Measurements from ENCODE around the gene PKD1.
"Not testable (repeated sequence)": the region's sequence is repeated elsewhere in the genome, so short reads cannot be mapped to it uniquely, and the experiment has no call there.

PKD1 gene

GRCh38 chr16:2110332-2111008 is 25.2 kb downstream of the PKD1 start:
- not testable (repeated sequence) for DNase-seq (ENCODE audit: low read depth in 1 of 2, low spot score in 1 of 2)

DNA sequence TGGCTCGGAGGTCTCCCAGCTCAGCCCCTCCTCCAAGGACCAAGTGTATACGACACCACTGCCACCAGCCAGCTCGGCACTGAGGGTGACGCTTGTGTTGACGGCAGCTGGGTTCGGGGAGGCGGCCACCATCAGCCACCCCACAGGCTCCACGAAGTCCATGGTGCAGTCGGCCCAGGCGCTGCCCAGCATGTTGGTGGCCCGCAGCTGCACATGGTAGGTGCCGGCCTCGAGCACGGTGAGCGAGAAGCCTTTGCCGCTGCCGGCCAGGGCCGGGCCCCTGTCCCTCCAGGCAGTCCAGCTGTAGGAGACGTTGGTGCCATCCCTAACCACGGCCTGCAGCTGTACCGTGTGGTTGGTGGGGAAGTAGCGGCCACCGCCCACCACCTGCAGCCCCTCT is 25.8 kb downstream of the PKD1 start:
- DNase-seq (ENCODE audit: low read depth in 1 of 2, low spot score in 1 of 2) = not testable (repeated sequence)

- DNase-seq (ENCODE audit: low read depth in 1 of 2, low spot score in 1 of 2) = not testable (repeated sequence)
Measured at GRCh38 chr16:2109271-2109580, 26.5 kb downstream of the PKD1 start.

- not testable (repeated sequence) for DNase-seq (ENCODE audit: low read depth in 1 of 2, low spot score in 1 of 2)
Measured at GRCh38 chr16:2108446-2109270, 27.0 kb downstream of the PKD1 start.

DNA sequence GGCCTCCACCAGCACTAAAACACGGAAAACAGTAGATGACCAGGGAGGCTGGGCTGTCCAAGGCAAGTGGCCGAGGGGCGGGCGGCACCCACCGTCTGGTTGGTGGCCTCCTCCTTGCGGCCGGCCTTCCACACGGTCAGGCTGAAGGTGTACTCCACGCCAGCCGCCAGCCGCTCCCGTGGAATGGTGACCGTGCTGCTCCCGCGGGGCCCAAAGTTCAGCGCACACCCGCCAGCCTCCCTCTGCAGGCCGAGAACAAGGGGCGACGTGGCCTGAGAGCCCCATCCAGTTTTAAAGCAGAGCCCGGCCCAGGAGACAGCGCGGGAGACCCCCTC is 27.9 kb downstream of the PKD1 start:
- not testable (repeated sequence) for DNase-seq (ENCODE audit: low read depth in 1 of 2, low spot score in 1 of 2)

DNA sequence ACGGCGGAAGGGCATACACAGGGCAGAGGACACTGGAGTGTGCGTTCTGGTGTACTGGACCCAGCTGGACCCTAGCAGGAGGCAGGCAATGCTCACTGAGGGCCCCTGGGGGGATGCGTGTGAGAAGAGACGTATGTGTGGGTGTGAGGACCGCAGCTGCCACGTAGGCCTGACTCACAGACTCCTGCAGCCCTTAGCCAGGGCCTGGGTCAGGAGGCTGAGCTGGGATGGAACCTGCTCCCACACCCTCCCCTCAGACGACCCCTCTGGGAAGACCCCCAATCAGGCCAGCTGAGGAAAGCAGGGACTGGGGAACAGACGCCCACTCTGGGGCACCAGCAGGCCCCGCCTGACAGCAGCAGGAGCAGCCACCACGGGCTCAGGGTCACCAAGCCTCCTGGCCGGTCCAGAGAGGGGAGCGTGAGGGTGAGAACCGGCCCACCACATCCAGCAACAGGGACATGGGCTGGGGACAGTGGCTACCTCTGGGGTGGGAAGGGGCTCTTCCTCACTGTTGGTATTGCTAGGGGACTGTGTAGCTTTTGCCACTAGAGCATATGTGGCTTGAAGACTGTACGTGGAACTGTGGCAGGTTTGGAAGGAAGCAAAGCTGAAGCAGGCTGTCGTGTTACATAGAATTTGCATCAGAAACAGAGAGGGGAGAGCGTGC is 28.4 kb downstream of the PKD1 start:
- not testable (repeated sequence) for DNase-seq (ENCODE audit: low read depth in 1 of 2, low spot score in 1 of 2)

DNA sequence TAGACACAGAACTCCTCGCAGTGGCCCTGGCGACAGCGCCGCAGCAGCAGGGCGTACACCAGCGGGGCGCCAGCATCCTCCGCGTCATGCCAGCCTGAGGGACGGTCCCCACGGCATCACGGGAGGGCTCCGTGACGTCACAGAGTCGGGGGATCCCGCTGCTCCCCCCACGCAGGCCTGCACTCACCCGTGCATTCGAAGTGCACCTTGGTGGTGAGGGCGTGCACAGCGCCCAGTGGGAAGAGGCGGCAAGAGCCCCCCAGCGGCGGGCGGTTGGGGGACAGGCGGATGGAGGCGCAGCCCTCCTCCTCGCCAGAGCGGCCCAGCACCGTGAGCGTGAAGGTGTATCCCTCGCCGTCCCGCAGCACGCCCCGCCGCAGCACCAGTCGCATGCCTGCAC is 29.5 kb downstream of the PKD1 start:
- DNase-seq (ENCODE audit: low read depth in 1 of 2, low spot score in 1 of 2) = not testable (repeated sequence)

DNA sequence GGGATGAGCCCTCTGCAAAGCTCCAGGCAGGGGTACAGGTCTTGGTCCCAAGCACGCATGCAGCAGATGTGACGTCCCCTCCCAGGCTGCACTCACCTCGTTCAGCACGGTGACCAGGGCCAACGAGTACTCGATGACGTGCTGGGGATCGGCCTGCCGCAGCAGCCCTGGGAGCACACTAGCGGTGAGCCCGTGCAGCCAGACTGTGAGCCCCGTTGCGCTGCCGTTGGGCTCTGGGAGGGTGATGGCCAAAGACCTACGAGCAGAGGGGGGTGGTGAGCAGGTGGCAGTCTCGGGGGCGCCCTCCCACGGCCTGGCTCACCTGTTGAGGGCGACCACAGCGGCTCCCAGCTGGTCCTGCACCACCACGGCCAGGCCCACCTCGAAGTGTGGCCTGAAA is 29.9 kb downstream of the PKD1 start:
- DNase-seq (ENCODE audit: low read depth in 1 of 2, low spot score in 1 of 2) = not testable (repeated sequence)

GRCh38 chr16:2105291-2105690 is 30.4 kb downstream of the PKD1 start:
- DNase-seq (ENCODE audit: low read depth in 1 of 2, low spot score in 1 of 2) = not testable (repeated sequence)

- DNase-seq (ENCODE audit: low read depth in 1 of 2, low spot score in 1 of 2) = not testable (repeated sequence)
Measured at GRCh38 chr16:2104464-2104863, 31.2 kb downstream of the PKD1 start.

DNA sequence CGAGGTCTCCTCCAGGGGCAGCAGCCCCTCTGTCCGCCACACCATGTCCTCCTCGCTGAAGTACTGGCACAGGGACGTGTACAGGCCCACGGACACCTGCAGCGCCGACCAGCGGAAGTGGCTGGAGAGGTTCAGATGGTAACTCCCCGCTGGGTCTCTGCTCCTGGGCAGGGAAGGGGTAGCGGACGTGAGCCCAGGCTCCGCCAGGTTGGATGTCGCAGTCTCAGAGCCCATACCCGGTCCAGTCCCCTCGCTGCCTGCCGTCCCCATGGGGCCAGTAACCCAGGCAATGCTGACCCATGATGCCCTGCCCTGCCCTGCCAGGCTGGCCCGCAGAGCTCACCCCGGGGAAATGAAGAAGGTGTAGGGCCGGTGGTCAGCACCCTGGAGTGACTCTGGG is 33.2 kb downstream of the PKD1 start:
- DNase-seq (ENCODE audit: low read depth in 1 of 2, low spot score in 1 of 2) = no peak

- DNase-seq (ENCODE audit: low read depth in 1 of 2, low spot score in 1 of 2) = not testable (repeated sequence)
Measured at GRCh38 chr16:2101581-2101980, 34.1 kb downstream of the PKD1 start.

- not testable (repeated sequence) for DNase-seq (ENCODE audit: low read depth in 1 of 2, low spot score in 1 of 2)
Measured at GRCh38 chr16:2097689-2098088, 38.0 kb downstream of the PKD1 start.

GRCh38 chr16:2096853-2097595 is 38.7 kb downstream of the PKD1 start:
- DNase-seq (ENCODE audit: low read depth in 1 of 2, low spot score in 1 of 2) = no peak

DNA sequence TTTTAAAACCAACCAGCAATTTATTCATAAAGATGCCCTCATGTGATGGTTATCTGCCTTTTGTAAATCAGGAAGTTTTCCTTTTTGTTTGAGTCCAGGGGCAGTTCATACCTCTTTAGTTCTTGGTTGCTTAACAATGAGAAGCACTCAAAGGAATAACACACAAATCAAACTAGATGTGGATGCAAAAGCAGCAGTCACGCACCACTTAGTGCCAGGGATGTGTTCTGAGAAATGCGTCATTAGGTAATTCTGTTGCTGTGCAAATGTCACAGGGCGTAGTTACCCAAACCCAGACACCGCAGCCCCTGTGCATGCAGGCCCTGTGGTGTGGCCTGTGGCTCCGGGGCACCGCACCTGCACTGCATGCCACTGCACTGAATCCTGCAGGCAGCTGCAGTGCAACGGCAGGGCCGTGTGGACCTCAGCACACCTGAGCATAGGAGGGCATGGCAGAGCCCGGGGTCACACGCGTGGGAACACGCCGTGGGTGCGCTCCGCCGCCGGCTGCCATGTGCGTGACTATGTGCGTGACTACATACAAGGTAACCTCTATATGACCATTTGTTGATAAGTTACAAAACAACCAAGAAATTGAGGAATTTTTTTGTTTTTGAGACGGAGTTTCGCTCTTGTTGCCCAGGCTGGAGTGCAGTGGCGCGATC is 39.6 kb downstream of the PKD1 start:
- no peak for DNase-seq (ENCODE audit: low read depth in 1 of 2, low spot score in 1 of 2)

- DNase-seq (ENCODE audit: low read depth in 1 of 2, low spot score in 1 of 2) = no peak
Measured at GRCh38 chr16:2095315-2095853, 40.3 kb downstream of the PKD1 start.

- DNase-seq (ENCODE audit: low read depth in 1 of 2, low spot score in 1 of 2) = no peak
Measured at GRCh38 chr16:2093793-2094192, 41.9 kb downstream of the PKD1 start.

DNA sequence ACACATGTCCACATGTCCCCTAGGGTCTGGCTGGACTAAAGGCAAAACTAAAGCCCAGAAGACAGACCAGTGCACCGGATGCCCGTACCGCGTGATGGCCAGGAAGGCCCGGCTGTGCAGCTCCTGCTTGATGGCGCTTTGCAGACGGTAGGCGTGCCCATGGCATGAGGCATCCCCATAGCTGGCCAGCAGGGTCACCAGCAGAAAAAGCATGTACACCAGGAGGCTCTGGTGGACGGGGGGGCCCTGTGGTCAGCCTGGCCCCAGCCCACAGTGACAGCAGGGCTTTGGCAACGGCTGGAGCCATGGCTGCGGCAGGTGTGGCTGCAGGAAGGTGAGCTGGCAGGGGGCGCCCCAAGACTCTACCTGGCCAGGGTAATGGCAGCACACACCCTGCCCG is 42.8 kb downstream of the PKD1 start:
- no peak for DNase-seq (ENCODE audit: low read depth in 1 of 2, low spot score in 1 of 2)

DNA sequence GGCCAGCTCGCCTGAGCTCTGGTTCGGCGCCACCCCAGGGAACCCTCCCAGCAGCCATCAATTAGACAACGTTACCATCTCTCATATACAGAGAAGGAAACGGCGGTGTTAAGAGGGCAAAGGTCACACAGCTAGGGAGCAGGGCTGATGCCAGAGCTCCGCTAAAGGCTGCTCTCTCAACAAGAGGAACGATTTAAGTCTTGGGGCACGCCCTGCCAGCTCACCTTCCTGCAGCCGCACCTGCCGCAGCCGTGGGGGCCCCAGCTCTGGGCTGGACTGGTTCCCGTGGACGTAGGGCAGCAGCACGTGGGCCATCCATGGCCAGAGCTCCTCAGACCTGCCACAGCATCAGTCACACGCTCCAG is 43.5 kb downstream of the PKD1 start:
- no peak for DNase-seq (ENCODE audit: low read depth in 1 of 2, low spot score in 1 of 2)

DNA sequence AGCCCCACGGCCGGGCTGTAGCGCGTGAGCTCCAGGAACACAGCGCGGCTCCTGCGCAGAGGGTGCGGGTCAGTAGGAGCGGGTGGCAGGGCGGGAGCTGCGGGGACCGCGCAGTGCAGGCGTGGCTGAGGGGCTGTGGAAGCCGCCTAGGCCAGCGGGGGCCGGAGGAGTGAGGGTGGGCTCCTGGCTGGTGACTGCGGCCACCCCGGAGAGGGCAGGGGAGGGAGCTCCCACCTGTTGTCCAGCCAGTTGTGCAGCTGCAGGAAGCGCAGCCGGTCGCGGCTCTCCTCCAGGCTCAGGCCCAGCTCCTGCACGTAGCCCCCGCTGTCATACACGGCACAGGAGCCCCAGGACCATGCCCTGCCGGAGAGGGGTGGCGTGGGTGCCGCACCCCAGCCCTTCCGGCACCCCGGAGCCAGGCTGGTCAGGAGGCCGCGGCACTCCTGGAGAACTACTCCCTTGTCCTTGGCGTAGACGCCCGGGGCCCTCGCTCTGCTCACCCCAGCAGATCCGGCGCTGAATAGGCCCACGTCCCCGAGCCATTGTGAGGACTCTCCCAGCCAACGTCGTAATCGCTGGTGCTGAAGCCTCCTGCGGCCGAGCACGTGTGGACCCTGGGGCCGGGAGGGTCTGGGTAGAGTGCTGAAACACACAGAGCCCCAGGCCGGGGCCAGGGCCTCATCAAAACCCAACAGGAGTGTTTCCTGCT is 44.0 kb downstream of the PKD1 start:
- DNase-seq (ENCODE audit: low read depth in 1 of 2, low spot score in 1 of 2) = no peak
